ENCODE data around the gene KCNK4.

DNA sequence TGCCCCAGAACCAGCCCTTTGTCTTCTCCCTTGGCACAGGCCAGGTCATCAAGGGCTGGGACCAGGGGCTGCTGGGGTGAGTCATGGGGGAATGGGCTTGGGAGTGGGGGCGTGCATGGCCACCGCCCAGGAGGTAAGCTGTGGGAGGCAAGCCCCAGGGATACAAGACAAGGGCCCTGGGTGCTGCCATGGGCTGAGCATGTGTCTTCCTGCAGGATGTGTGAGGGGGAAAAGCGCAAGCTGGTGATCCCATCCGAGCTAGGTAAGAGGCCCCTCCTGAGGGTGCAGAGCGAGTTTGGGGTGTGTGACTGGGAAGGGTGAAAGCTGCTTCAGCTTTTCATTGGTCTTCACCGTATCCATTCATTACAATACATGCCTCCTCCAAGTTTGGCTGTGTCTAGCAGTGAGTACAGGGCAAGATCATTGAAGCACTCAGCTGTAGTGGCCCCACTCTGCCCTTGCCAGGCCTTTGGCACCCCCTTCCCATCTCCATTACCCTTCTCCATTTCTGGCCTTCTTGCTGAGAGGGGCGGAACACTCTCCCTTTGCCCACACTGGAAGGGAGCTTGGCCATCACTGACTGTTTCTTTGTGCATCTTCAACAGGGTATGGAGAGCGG, 47.8 kb upstream of the KCNK4 start:
- TF ChIP-seq RAD21 (conservative IDR thresholded peaks at IDR 0.05) = no peak
- no peak for TF ChIP-seq CTCF (IDR thresholded peaks at IDR 0.05; ENCODE audit: poor library complexity, severe bottlenecking)
- TF ChIP-seq EZH2 (IDR thresholded peaks at IDR 0.05; ENCODE audit: borderline replicate concordance, insufficient read depth, low read length, poor library complexity, severe bottlenecking) = no peak
- no peak for TF ChIP-seq TAF1 (IDR thresholded peaks at IDR 0.05; ENCODE audit: low read depth)

All from neural cell (in vitro differentiated cells).